ENCODE results near the gene RUNX1.
"Not testable (repeated sequence)": the region's sequence is repeated elsewhere in the genome, so short reads cannot be mapped to it uniquely, and the experiment has no call there.

RUNX1 gene

GRCh38 chr21:34807881-34808568 is 241.1 kb downstream of the RUNX1 start:
- TF ChIP-seq CTCF (IDR thresholded peaks at IDR 0.05; ENCODE audit: low read depth, low read length, missing control alignments) = no peak
- peak; percentile 83 for DNase-seq (ENCODE audit: low read depth)
- no peak overlapping the region for H3K4me3 ChIP-seq (ENCODE audit: low read depth, low read length)
- in situ Hi-C loops (cut with HindIII; ENCODE audit: low sequenced_read_pairs) = no loop called here

- H3K4me3 ChIP-seq (ENCODE audit: low read depth, low read length) = no peak overlapping the region
- in situ Hi-C loops (cut with HindIII; ENCODE audit: low sequenced_read_pairs) = no loop called here
- peak; percentile 13 for TF ChIP-seq CTCF (IDR thresholded peaks at IDR 0.05; ENCODE audit: low read depth, low read length, missing control alignments)
- peak; percentile 91 for DNase-seq (ENCODE audit: low read depth)
These were observed 241.8 kb downstream of the RUNX1 start for GRCh38 chr21:34807146-34807880.

- no peak for DNase-seq (ENCODE audit: low read depth)
- in situ Hi-C loops (cut with HindIII; ENCODE audit: low sequenced_read_pairs) = no loop called here
- no peak overlapping the region for H3K4me3 ChIP-seq (ENCODE audit: low read depth, low read length)
- no peak for TF ChIP-seq CTCF (IDR thresholded peaks at IDR 0.05; ENCODE audit: low read depth, low read length, missing control alignments)
These were observed 242.7 kb downstream of the RUNX1 start for GRCh38 chr21:34806423-34806822.

- DNase-seq (ENCODE audit: low read depth) = no peak
- in situ Hi-C loops (cut with HindIII; ENCODE audit: low sequenced_read_pairs) = no loop called here
- TF ChIP-seq CTCF (IDR thresholded peaks at IDR 0.05; ENCODE audit: low read depth, low read length, missing control alignments) = no peak
- H3K4me3 ChIP-seq (ENCODE audit: low read depth, low read length) = no peak overlapping the region
These were observed 243.9 kb downstream of the RUNX1 start for GRCh38 chr21:34805157-34805556.

- in situ Hi-C loops (cut with HindIII; ENCODE audit: low sequenced_read_pairs); DNase-seq (ENCODE audit: low read depth); H3K4me3 ChIP-seq (ENCODE audit: low read depth, low read length): not testable (repeated sequence)
These were observed 244.5 kb downstream of the RUNX1 start for GRCh38 chr21:34804584-34804983.

- TF ChIP-seq CTCF (IDR thresholded peaks at IDR 0.05; ENCODE audit: low read depth, low read length, missing control alignments) = no peak
- no peak overlapping the region for H3K4me3 ChIP-seq (ENCODE audit: low read depth, low read length)
- in situ Hi-C loops (cut with HindIII; ENCODE audit: low sequenced_read_pairs) = no loop called here
- no peak for DNase-seq (ENCODE audit: low read depth)
These were observed 245.2 kb downstream of the RUNX1 start for GRCh38 chr21:34803782-34804370.
